Lower leg skin (tissue), 3 donors: ENCODE results near the gene TRIM7.

Experiments
- CTCF ChIP-seq, 3 donors: fragments of 450-650 bp; IDR thresholded peaks; one replicate each; pipeline ENCODE4 v1.5.1; 2016; ENCODE audit warnings: antibody characterized with exemption in 3 of 3, mild to moderate bottlenecking in 3 of 3, moderate library complexity in 2 of 3
- POLR2A ChIP-seq, 2 donors: fragments of 450-650 bp; IDR thresholded peaks; one replicate each; pipeline ENCODE4 v1.6.1; 2016 to 2017; ENCODE audit warnings: antibody characterized with exemption in 2 of 2, mild to moderate bottlenecking in 1 of 2, moderate library complexity in 1 of 2

- TF ChIP-seq CTCF (IDR thresholded peaks at IDR 0.05) (no peak), POLR2A (IDR thresholded peaks at IDR 0.05) (no peak)
These were observed 25.0 kb upstream of the TRIM7 start for GRCh38 chr5:181229996-181230395.
